ENCODE measurements around the gene TSHZ3.

DNA sequence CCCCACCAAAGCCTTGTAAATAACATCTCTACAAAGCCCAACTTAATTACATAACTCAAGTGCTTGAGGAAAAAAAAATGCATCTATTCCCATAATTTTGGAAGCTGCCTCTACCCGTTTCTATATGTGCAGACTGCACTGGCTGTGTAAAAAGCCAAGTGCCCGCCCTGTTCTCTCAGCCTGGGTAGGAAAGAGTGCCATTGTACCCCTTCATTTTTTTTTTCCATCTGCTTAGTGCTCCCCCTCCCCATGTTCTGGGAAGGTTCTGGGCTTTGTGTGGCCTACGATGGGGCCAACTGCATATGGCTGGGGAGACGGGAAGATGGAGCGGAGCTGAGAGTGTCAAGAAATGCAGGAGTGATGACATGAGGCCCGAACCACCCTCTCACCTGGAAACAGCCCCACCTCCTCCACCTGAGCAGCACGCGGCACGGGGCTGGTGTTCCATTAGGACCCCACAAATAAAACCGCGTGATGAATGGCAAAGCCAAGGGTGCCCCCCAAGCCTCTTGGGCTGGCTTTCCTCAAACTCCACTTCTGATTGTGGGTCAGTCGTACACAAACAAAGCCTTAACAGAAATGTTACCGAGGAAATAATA is 42.1 kb downstream of the TSHZ3 start:
- TF ChIP-seq, protein P1, sequence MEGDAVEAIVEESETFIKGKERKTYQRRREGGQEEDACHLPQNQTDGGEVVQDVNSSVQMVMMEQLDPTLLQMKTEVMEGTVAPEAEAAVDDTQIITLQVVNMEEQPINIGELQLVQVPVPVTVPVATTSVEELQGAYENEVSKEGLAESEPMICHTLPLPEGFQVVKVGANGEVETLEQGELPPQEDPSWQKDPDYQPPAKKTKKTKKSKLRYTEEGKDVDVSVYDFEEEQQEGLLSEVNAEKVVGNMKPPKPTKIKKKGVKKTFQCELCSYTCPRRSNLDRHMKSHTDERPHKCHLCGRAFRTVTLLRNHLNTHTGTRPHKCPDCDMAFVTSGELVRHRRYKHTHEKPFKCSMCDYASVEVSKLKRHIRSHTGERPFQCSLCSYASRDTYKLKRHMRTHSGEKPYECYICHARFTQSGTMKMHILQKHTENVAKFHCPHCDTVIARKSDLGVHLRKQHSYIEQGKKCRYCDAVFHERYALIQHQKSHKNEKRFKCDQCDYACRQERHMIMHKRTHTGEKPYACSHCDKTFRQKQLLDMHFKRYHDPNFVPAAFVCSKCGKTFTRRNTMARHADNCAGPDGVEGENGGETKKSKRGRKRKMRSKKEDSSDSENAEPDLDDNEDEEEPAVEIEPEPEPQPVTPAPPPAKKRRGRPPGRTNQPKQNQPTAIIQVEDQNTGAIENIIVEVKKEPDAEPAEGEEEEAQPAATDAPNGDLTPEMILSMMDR (IDR thresholded peaks at IDR 0.05; ENCODE audit: poor library complexity, severe bottlenecking): no peak
- TF ChIP-seq EP300 (conservative IDR thresholded peaks at IDR 0.05; ENCODE audit: poor library complexity, severe bottlenecking): no peak
